ENCODE results near the gene KRT76.

GRCh38 chr12:52810554-52810953, 33.4 kb upstream of the KRT76 start:
- no peak for TF ChIP-seq POLR2A (IDR thresholded peaks at IDR 0.05)
- no peak for TF ChIP-seq CTCF (IDR thresholded peaks at IDR 0.05)
- TF ChIP-seq EP300 (IDR thresholded peaks at IDR 0.05), result no peak
- TF ChIP-seq POLR2AphosphoS5 (IDR thresholded peaks at IDR 0.05), result no peak

Data from gastroesophageal sphincter (tissue), 3 donors.